AG04450 (cell line): ENCODE data around the gene ATP5MC2. TPM values are rescaled to one million over a fixed set of nuclear protein-coding genes. Genes with fewer than 3 reads are reported as not detected.

Experiments used
- CTCF ChIA-PET: fragments of 300-600, 350-600 bp; formaldehyde crosslinking; extraction: SDS; loops from one replicate; lab custom pipeline; 2022; ENCODE audit warnings: antibody characterized with exemption, inconsistent platforms; lab: Charles Lee
- POLR2A ChIA-PET: fragments of 350-600 bp; formaldehyde crosslinking; extraction: SDS; loops from one replicate; lab custom pipeline; 2021; ENCODE audit warnings: antibody characterized with exemption, inconsistent platforms; lab: Yijun Ruan, JAX
- DNase-seq: peaks from one replicate; pipeline ENCODE4 v3.0.0-alpha.2; 2011; ENCODE audit warnings: low read depth, low spot score
- H3K27ac ChIP-seq: one replicate; pipeline ENCODE4 v1.5.1; 2012; ENCODE audit warnings: low read depth, low read length, control low read depth
- H3K27me3 ChIP-seq: one replicate; pipeline ENCODE4 v1.6.0; 2012; ENCODE audit warnings: low read length; ENCODE audit not compliant: control insufficient read depth, insufficient read depth
- H3K4me3 ChIP-seq: 2 replicates; pipeline ENCODE4 v1.5.1; 2011; ENCODE audit warnings: mild to moderate bottlenecking, low read depth, low read length, control low read depth
- H3K9me3 ChIP-seq: 2 replicates; pipeline ENCODE4 v1.5.1; 2012; ENCODE audit warnings: low read length; ENCODE audit not compliant: control insufficient read depth, insufficient read depth
- CTCF ChIP-seq: IDR thresholded peaks from 2 replicates; pipeline ENCODE4 v1.5.1; 2011; ENCODE audit warnings: low read depth, low read length, control low read depth, inconsistent platforms
- polyA plus RNA-seq: library from polyadenylated mRNA; depleted of rRNA; stranded (reverse); fragments of >200 nt; gene quantifications from 2 replicates; pipeline ENCODE4 v1.2.3, GENCODE V29; 2011

The ATP5MC2 gene
- polyA plus RNA-seq, 1 experiment, result 261 TPM

GRCh38 chr12:53695152-53696145 lies 19.6 kb upstream of the ATP5MC2 start:
- peak; percentile 25 for TF ChIP-seq CTCF
- Histone ChIP-seq H3K4me3 (peak overlapping the region; percentile 20), H3K27ac (no peak overlapping the region), H3K9me3 (no peaks in the 10 kb centered on the region; the same call in 1 of the 2 replicates), H3K27me3 (peaks cover 46% of the 10 kb centered on the region)
- ChIA-PET CTCF (interaction anchor here (0.8 to 5.6 kb wide), 5 partner anchors 18 to 152 kb away, joined by 3 to 314 read pairs (median 21); no protein-coding TSS in a partner anchor), POLR2A (interaction anchor here (1.1 kb wide), 1 partner anchor 20 kb away, joined by 3 read pairs; the partner anchor contains the start of gene ATP5MC2)
- no peak for DNase-seq

DNA sequence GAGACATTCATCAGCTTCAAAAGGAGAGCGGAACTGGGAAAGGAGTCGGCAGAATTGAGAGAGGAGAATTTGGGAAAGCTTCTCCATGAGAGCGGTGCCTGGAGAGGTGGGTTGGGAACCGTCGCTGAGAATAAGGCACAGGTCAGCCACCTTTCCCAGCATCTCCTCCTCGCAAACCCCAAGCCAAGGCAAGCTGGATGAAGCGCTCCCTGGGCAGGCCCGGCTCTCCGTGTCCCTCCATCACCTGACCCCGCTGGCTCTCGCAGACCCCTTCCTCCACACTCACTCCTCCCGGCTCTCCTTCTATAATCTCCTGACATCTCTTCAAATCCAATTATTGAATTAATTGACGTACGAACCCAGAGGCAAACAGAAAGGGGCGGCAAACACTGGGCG lies 18.9 kb upstream of the ATP5MC2 start:
- POLR2A ChIA-PET, result interaction anchor here (1.1 kb wide), 1 partner anchor 19 kb away, joined by 3 read pairs; the partner anchor contains the start of gene ATP5MC2
- no peak for TF ChIP-seq CTCF
- Histone ChIP-seq H3K27me3 (peaks cover 40% of the 10 kb centered on the region), H3K9me3 (no peaks in the 10 kb centered on the region; the same call in 1 of the 2 replicates), H3K27ac (no peak overlapping the region), H3K4me3 (no peak overlapping the region)
- CTCF ChIA-PET, result interaction anchor here (0.8 to 3.0 kb wide), 4 partner anchors 17 to 151 kb away, joined by 3 to 24 read pairs (median 12); no protein-coding TSS in a partner anchor
- DNase-seq, result no peak

- no peak for DNase-seq
- no peak overlapping the region for H3K27ac ChIP-seq
- no peak for TF ChIP-seq CTCF
- ChIA-PET CTCF (interaction anchor here (1.1 to 1.6 kb wide), 2 partner anchors 12 to 14 kb away, joined by 3 to 5 read pairs; partner anchors contain the start of gene ATP5MC2), POLR2A (no interaction called here)
- H3K9me3 ChIP-seq, result no peaks in the 10 kb centered on the region
- no peak overlapping the region for H3K4me3 ChIP-seq
- H3K27me3 ChIP-seq, result peaks cover 12% of the 10 kb centered on the region
Observed at GRCh38 chr12:53688134-53688533, 12.3 kb upstream of the ATP5MC2 start.

- CTCF ChIA-PET, result interaction anchor here (1.0 to 2.7 kb wide), 5 partner anchors 11 to 61 kb away, joined by 3 to 8 read pairs (median 5); partner anchors contain the start of gene ATP5MC2
- peaks cover 12% of the 10 kb centered on the region for H3K27me3 ChIP-seq
- POLR2A ChIA-PET, result no interaction called here
Observed at GRCh38 chr12:53686436-53686835, 10.6 kb upstream of the ATP5MC2 start.

More at GRCh38 chr12:53686436-53686835, 10.6 kb upstream of the ATP5MC2 start:
- Histone ChIP-seq H3K9me3 (no peaks in the 10 kb centered on the region), H3K4me3 (no peak overlapping the region), H3K27ac (no peak overlapping the region)
- TF ChIP-seq CTCF, result no peak
- DNase-seq, result no peak
